Suppressor macrophage treated with lipopolysaccharide for 4 hours (primary cell): ENCODE measurements around the gene NFATC3.

Source experiments
- DNase-seq: peaks from one replicate; pipeline ENCODE4 v3.0.0-alpha.2; 2020

NFATC3 gene

DNA sequence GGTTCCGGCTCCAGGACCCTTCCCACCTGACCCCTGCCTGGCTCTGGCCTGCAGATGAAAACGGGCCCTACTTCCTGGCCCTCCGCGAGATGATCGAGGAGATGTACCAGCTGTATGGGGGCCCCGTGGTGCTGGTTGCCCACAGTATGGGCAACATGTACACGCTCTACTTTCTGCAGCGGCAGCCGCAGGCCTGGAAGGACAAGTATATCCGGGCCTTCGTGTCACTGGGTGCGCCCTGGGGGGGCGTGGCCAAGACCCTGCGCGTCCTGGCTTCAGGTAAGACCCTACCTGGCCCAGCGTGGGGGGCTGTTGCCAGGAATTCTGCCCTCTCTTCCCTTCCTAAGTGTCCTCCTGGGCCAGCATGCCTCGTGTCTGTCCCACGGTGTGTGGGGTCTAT lies 170.5 kb downstream of the NFATC3 start:
- DNase-seq = no peak

DNA sequence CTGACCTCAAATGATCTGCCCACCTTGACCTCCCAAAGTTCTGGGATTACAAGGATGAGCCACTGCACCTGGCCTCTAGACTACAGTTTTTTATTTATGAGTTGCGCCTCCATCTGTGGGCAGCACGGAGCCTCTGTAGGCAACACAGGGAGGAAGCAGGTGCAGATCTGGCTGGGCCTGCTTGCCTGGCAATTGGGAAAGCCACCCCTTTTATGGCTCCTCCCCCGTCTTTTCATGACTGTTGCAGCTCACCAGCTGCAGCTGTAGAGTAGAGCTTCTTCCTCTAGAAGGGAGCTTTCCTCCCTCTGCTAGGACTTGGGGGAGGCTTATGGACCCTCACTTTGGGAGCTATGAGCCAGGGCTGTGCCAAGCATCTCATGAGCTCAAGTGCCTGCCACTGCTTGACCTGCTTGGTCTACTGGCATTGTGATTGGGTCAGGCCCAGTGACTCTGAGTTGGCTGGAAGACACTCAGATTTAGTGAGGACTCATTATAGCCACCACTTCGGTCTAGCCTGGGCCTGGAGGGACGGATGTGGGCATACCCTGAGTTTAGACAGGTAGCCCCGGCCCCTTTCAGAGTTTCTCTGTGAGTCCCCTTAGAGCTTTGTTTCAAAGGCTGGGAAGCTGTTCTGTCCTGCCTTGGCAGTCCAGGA lies 172.2 kb downstream of the NFATC3 start:
- DNase-seq = no peak

DNA sequence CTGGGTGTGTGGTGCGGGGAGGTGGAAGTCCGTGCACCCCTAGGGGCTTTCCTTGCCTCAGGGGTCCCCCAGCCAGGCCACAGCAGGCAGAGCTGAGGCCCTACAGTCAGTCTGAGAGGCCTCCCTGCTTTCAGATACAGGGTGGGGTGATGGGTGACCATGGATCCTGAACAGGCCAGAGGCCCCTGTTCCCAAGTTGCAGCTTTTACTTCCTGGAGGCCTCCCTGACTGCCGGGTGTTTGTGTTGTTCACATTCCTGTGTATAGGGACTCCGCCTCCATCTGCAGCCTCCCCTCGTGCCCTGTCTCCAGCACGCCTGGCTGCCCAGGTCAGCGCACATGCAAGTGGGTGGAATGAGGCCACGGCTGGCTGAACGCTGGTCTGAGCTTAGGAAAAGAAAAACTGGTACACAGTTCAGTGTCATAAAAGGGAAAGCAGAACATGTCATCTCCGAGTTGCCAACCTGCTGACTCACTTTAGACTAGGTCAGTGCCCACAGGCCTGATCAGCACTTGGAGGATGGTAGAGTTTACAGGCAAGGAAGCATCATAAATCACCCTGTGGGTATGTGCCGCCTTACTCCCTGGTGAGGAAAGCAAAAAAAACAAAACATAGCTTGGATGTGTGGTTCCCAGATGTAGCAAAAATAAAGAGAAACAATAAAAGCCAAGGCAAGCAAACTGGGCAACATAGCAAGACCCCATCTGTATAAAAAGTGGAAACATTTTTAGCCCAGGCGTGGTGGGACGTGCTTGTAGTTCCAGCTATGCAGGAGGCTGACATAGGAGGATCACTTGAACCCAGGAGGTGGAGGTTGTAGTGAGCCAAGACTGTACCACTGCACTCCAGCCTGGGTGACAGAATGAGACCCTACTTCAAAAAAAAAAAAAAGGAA lies 173.0 kb downstream of the NFATC3 start:
- peak; percentile 84 for DNase-seq

DNA sequence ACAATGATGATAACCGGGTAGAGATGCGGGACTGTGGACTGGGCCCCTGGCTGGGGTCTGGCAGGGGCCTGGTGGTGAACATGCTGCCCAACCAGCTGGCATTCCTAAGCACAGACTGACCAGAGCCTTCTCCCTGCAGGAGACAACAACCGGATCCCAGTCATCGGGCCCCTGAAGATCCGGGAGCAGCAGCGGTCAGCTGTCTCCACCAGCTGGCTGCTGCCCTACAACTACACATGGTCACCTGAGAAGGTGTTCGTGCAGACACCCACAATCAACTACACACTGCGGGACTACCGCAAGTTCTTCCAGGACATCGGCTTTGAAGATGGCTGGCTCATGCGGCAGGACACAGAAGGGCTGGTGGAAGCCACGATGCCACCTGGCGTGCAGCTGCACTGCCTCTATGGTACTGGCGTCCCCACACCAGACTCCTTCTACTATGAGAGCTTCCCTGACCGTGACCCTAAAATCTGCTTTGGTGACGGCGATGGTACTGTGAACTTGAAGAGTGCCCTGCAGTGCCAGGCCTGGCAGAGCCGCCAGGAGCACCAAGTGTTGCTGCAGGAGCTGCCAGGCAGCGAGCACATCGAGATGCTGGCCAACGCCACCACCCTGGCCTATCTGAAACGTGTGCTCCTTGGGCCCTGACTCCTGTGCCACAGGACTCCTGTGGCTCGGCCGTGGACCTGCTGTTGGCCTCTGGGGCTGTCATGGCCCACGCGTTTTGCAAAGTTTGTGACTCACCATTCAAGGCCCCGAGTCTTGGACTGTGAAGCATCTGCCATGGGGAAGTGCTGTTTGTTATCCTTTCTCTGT lies 174.0 kb downstream of the NFATC3 start:
- peak; percentile 62 for DNase-seq

DNA sequence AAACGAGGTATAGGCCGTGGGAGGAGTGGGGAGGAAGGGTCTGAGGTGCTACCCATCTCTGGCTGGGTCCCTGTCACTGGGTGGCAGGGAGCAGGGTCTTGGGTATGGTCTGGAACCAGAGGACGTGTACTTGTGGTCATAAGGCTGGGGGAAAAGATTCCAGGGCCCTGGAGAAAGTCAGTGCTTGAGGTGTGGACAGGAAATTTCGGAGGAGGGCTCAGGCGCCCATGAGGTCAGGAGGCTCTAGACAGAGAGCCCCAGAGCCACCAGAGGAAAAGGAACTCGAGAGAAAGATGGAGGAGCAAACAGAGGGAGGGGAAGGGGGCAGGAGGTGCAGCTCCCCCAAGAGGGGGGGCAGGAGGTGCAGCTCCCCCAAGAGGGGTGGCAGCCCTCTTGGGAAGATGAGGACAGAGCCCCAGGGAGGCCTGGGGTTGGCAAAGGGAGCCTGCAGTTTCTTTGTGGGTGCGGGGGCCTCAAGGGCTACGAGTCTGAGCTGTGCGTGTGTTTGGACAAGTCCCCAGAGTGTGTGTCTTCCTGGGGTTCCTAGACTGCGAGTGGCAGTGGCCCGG lies 178.5 kb downstream of the NFATC3 start:
- no peak for DNase-seq

DNA sequence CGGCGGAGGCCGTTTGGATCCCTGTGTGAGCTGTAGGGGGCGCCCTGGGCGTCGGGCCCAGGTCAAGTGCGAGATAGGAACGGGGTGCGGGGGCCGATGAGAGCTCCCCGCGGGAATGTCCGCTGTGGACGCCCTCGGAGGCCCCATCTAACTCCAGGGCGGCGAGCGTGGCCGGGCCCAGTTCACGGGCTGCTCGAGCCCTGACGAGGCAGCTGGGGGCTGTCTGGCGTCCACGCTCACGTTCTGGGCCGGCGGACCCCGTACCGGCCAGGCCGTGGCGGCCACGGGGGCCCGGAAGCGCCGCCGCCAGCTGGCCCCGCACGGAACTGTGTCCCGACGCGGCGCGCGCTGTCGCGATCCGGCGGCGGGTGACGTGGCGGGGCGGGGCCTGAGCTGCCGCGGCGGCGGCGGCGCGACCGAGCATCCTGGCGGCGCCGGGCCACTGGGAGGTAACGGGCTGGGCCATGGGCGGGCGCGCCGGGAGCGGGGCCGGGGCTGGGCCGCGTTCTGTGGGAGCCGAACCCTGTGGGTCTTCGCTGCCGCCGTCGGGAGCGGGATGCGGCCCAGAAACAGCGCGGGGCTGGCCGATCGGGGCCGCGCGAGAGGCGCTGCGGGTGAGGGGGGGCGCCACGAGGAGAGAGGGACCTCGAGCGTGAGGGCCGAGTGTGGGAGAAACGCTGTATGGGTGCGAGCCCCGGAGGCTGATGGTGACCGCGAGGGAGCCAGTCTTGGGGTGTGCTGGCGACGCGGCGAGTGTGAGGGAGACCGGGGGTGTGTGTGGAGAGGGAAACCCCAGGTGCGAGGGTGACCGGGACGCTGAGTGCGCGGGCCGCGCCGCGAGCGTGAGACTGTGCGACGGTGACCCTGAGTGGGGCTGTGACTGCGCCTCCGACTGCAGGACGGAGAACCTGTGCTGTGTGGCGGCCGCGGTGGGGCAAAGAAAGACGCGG lies 179.2 kb downstream of the NFATC3 start, which contains the start of gene SLC7A6:
Gene SLC7A6, plus strand, starts transcription at position 399 of the 950 bp plus-strand sequence. CDS start 10,201 bp downstream, outside the sequence.
- DNase-seq = peak; percentile 84

DNA sequence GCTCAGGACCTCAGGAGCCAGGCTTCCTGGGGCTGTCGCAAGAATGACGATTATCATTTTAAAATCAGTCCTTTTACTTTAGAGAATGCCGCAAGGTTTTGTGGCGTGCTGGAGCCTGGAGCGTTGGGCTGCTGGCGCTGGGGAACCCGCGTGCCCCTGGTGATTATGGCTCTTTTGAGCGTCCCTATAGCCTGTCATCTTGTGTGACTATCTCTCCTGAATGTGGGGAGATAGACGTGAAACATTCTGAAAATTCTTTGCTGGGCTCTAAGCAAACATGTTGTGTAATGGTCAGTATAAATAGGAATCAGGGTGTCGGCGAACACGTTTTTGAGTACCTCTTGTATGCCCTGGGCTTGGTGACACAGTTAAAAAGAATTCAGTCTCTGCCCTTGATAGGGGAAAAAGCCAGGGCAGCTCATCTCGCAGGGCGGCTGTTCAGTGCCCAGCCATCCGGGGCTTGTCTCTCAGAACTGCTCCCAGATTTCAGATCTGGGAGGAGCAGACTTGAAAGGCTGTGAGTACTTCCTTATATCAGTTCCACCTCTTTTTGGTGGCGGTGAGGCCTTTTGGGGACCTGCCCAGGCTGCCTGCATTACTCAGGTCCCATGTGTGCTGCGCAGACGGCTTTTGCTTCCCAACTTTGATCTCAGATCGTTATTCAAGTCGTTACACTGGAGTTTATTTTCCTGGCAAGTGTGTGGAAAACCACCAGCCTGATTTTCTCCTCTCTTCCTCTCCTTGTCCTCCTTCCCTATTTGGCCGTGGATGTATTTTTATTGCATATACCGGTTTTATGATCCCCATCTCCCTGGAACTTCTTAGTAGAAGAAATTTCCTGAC lies 180.1 kb downstream of the NFATC3 start:
- peak; percentile 56 for DNase-seq

DNA sequence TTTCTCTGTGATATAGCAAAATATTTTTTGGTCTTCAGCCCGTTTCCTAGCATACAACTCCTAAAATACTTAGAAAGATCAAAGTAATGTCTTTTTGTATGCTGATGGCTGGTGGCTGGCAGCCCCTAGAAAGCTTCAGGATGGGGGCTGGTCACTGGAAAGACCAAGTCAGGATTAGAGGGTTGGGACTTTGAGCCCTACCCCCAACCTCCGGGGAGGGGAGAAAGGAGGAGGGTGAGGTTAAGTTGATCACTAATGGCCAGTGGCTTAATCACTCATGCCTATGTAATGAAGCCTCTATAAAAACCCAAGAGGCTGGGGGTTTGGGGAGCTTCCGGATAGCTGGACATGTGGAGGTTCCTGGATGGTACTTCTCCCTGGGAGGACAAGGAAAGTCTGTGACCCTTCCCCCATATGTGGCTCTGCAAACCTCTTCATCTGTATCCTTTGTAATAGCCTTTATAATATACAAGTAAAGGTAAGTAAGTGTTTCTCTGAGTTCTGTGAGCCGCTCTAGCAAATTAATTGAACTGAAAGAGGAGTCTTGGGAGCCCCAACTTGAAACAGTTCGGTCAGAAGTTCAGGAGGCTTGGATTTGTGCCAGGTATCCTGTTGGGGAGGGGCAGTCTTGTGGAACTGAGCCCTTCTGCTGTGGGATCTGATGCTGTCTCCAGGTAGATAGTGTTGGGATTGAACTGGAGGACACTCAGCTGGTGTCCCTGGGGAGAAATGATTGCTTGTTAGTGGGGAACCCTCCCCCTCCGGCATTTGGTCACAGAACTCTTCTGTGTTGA lies 182.6 kb downstream of the NFATC3 start:
- no peak for DNase-seq

DNA sequence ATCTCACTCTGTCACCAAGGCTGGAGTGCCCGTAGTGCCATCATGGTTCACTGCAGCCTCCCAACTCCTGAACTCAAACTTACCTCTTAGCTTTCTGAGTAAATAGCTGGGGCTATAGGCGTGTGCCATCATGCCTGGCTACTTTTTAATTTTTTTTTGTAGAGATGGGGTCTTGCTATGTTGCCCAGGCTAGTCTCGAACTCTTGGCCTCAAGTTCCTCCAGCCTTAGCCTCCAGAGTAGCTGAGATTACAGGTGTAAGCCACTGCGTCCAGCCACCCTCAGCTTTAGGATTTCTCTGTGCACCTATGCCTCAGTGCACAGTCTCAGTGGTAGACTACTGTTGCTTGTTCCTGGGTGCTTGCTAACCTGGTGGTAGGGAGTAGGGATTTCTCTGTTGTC lies 184.6 kb downstream of the NFATC3 start:
- no peak for DNase-seq

DNA sequence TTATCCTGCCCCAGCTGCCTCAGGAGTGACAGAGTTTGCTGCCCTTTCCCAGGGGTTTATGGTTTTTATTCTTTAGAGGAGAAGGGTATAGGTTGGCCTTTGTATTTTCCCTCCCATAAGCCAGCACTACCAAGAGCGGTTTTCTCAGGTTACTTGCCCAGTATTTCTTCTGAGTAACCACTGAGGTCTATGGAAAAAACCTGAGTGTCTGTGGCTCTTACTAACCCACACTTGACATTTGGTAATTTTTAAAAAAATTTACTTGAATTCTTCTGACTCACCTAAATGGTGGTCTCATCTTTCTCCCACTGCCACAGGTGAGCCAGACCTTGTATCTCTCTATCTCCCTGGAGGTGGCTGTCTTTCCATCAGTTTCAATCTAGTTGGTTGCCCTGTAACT lies 185.2 kb downstream of the NFATC3 start:
- DNase-seq = no peak

DNA sequence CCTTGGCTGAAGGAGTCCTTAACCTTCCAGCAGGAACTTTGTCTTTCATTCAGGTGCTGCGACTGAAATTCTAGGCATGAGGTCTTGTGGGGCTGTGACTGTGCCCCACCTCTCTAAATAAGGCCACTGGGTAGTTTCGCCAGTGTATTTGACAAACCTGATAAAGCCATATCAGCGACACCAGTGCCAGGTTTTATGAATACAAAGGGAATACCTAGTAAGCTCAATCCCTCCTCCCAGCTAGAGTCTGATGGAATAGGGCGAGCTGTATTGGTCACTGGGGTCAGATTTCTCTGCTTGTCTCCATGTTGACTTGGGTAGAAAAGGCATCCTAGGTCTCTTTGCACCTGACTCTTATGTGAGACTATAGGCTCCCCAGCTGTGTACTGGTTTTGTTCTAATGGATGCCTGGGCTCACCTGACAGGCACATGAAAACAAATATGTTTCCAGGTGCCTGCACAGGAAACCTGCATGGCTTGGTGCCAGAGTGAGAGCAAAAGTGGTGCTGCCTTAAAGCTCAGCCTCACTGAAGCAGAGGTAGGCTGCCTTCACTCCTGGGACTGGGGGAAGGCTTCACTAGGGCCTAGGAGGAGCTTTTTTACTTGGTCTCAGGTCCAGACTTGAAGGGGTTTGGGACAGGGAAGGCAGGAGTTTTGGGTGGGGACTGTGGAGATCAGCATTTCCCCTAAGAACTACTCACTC lies 187.5 kb downstream of the NFATC3 start:
- DNase-seq = no peak

DNA sequence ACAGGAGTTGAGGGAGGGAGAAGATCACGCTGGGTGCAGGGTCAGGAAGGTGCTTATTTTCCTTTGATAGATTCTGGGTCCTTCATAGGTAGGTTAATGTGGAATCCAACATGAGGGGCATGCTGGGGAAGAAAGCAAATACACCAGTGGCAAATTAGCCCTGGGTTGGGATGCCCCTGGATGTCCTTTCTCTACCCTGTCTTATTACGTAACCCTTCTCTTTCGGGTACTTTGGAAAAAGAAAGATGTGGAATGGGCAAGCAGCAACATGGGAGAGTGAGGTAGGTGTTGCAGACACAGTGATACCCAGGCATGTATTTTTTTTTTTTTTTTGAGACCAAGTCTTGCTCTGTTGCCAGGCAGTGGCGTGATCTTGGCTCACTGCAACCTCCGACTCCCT lies 188.3 kb downstream of the NFATC3 start:
- no peak for DNase-seq

DNA sequence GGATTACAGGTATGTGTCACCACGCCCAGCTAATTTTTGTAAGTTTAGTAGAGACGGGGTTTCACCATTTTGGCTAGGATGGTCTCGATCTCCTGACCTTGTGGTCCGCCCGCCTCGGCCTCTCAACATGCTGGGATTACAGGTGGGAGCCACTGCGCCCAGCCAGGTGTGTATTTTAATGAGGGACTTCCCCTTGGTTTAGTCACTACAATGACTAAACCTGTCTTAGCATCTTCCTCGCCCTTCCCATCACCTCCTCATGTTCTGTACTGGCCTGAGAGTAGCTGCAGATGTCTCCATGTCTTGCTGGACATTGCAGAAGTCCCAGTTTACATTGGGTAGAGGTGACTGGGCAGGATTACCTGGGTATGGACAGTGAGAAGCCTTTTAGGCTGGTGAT lies 188.7 kb downstream of the NFATC3 start:
- no peak for DNase-seq

DNA sequence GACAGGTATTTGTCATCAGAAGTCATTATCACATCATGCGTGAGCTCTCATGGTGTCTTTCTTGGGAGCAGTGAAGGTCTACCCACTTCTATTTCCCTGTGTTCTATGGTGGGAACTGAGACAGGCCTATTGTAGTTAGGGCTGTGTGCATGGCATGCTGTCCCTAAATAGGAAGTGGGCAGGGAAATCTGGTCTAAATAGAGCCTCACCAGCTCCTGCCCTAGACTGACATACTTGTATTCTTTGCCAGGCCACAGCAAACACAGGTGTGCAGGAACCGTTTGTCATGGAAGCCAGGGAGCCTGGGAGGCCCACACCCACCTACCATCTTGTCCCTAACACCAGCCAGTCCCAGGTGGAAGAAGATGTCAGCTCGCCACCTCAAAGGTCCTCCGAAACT lies 189.3 kb downstream of the NFATC3 start:
- no peak for DNase-seq

DNA sequence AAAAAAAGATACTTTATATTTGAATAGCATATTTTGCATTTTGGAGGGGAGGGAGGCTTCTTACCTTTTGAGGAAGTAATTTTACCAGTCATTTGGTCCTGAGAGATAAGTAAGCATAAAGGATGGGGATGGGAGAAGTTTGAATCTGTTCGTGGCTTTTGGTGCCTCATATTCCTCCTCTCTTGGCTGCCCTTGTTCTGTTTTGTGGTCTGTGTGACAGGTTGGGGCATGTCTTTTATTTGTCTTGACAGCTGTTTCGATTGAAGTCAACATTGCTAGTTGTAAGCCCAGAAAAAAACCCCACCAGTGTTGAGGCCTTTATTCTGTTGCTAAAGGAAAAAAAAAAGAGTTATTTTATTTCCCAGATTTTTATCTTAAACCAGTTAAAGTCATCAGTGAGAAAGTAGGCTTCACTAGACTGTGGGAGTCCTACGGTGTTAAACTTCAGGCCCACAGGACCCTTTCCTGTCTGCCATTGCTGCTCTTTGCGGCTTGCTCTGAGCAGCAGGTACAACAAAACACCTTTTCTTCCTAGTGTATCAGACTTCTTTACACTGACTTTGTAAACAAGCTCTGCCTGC lies 190.5 kb downstream of the NFATC3 start:
- DNase-seq = no peak

DNA sequence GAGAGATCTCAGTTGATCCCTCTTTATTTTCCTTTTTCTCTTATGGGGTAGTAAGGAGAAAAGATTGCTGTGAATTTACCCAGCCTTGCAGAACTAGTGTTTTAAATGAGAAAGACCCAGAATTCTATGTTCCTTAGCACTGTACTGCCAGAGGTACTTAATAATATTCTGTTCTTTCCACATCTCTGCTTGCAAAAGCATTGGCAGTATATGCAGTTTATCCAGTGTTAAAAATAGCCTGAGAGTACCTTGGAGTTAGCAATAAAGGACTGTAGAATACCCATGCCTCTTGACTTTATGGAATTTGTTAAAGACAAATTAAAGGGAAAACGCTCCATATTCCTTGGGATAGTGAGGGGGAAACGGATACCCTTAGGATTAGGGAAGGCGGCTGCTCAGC lies 191.1 kb downstream of the NFATC3 start:
- no peak for DNase-seq
